Fibroblast of gingiva (primary cell): ENCODE results near the gene KLF6.

ENCODE experiments used
- DNase-seq: peaks from one replicate; pipeline ENCODE4 v3.0.0-alpha.2; 2011; ENCODE audit warnings: low read depth

KLF6 gene

GRCh38 chr10:3784510-3785250 lies at the start of gene KLF6:
Gene KLF6 (minus strand): TSS chr10:3785209. CDS start chr10:3785014, 195 bp downstream.
- DNase-seq: peak; percentile 29

- no peak for DNase-seq
These were observed 49.4 kb upstream of the KLF6 start for GRCh38 chr10:3834404-3834803.

- DNase-seq: no peak
These were observed 48.0 kb upstream of the KLF6 start for GRCh38 chr10:3833046-3833445.

- DNase-seq: no peak
These were observed 47.2 kb upstream of the KLF6 start for GRCh38 chr10:3832022-3832786.

GRCh38 chr10:3831608-3832007 lies 46.6 kb upstream of the KLF6 start:
- no peak for DNase-seq

GRCh38 chr10:3830946-3831345 lies 45.9 kb upstream of the KLF6 start:
- DNase-seq: peak; percentile 45

GRCh38 chr10:3829156-3830050 lies 44.4 kb upstream of the KLF6 start:
- no peak for DNase-seq

GRCh38 chr10:3828404-3829155 lies 43.6 kb upstream of the KLF6 start:
- DNase-seq: peak; percentile 70

GRCh38 chr10:3827768-3828403 lies 42.9 kb upstream of the KLF6 start:
- DNase-seq: no peak

GRCh38 chr10:3827266-3827665 lies 42.3 kb upstream of the KLF6 start:
- DNase-seq: no peak

- DNase-seq: peak; percentile 57
These were observed 40.9 kb upstream of the KLF6 start for GRCh38 chr10:3825862-3826351.

- peak; percentile 87 for DNase-seq
These were observed 40.2 kb upstream of the KLF6 start for GRCh38 chr10:3825244-3825643.

- no peak for DNase-seq
These were observed 37.7 kb upstream of the KLF6 start for GRCh38 chr10:3822541-3823330.

GRCh38 chr10:3820255-3820654 lies 35.2 kb upstream of the KLF6 start:
- no peak for DNase-seq

GRCh38 chr10:3816995-3817394 lies 32.0 kb upstream of the KLF6 start:
- DNase-seq: no peak

- no peak for DNase-seq
These were observed 29.8 kb upstream of the KLF6 start for GRCh38 chr10:3814838-3815220.

GRCh38 chr10:3813986-3814837 lies 29.2 kb upstream of the KLF6 start:
- peak; percentile 67 for DNase-seq

GRCh38 chr10:3813267-3813666 lies 28.3 kb upstream of the KLF6 start:
- DNase-seq: no peak

GRCh38 chr10:3812141-3812540 lies 27.1 kb upstream of the KLF6 start:
- no peak for DNase-seq
